IMR-90 (cell line): ENCODE data around the gene KDM4B.

Source experiments
- FOS ChIP-seq: fragments of 150-350 bp; IDR thresholded peaks from 2 replicates; pipeline ENCODE4 v1.6.1; 2016; ENCODE audit warnings: low read depth, low read length
- POLR2A ChIP-seq: IDR thresholded peaks from 2 replicates; pipeline ENCODE4 v1.6.1; 2012; ENCODE audit warnings: mild to moderate bottlenecking, low read depth, low read length
- TF ChIP-seq, protein P1 (sequence below): conservative IDR thresholded peaks from 2 replicates; pipeline ENCODE4 v1.5.1; 2012; ENCODE audit warnings: mild to moderate bottlenecking, low read depth, low read length, improper control_type of control experiment

DNA sequence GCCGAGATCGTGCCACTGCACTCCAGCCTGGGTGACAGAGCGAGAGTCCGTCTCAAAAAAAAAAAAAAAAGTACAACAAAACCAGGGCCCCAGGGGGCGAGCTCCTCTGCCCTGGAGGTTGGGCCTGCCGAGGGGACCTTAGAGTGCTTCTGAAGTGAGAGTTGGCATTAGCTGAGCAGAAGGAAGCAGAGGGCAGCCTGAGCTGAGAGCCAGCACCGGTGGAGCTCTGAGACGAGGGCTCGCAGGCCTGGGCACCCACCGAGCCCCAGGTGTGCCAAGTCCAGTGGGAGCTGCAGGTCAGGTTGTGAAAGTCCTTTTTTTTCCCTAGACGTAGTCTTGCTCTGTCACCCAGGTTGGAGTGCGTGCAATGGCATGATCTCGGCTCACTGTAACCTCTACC is 46.0 kb downstream of the KDM4B start:
- no peak for TF ChIP-seq POLR2A
- TF ChIP-seq, protein P1, sequence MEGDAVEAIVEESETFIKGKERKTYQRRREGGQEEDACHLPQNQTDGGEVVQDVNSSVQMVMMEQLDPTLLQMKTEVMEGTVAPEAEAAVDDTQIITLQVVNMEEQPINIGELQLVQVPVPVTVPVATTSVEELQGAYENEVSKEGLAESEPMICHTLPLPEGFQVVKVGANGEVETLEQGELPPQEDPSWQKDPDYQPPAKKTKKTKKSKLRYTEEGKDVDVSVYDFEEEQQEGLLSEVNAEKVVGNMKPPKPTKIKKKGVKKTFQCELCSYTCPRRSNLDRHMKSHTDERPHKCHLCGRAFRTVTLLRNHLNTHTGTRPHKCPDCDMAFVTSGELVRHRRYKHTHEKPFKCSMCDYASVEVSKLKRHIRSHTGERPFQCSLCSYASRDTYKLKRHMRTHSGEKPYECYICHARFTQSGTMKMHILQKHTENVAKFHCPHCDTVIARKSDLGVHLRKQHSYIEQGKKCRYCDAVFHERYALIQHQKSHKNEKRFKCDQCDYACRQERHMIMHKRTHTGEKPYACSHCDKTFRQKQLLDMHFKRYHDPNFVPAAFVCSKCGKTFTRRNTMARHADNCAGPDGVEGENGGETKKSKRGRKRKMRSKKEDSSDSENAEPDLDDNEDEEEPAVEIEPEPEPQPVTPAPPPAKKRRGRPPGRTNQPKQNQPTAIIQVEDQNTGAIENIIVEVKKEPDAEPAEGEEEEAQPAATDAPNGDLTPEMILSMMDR, result no peak
- no peak for TF ChIP-seq FOS
